Sigmoid colon (tissue), 3 donors: ENCODE results near the gene SERTAD2.

Experiments
- POLR2A ChIP-seq, 2 donors: fragments of 450-650 bp; IDR thresholded peaks; one replicate each; pipeline ENCODE4 v1.6.1; 2016; ENCODE audit warnings: antibody characterized with exemption in 2 of 2, mild to moderate bottlenecking in 2 of 2, moderate library complexity in 2 of 2
- TF ChIP-seq, protein P1 (sequence below), 4 experiments: fragments of 450-650 bp in 3 of 4; fragments of 200-600 bp in 1 of 4; IDR thresholded peaks; one replicate each; pipeline ENCODE4 v1.5.1; 2016 to 2019; ENCODE audit warnings: antibody characterized with exemption in 4 of 4, mild to moderate bottlenecking in 3 of 4, moderate library complexity in 2 of 4

- TF ChIP-seq, protein P1, sequence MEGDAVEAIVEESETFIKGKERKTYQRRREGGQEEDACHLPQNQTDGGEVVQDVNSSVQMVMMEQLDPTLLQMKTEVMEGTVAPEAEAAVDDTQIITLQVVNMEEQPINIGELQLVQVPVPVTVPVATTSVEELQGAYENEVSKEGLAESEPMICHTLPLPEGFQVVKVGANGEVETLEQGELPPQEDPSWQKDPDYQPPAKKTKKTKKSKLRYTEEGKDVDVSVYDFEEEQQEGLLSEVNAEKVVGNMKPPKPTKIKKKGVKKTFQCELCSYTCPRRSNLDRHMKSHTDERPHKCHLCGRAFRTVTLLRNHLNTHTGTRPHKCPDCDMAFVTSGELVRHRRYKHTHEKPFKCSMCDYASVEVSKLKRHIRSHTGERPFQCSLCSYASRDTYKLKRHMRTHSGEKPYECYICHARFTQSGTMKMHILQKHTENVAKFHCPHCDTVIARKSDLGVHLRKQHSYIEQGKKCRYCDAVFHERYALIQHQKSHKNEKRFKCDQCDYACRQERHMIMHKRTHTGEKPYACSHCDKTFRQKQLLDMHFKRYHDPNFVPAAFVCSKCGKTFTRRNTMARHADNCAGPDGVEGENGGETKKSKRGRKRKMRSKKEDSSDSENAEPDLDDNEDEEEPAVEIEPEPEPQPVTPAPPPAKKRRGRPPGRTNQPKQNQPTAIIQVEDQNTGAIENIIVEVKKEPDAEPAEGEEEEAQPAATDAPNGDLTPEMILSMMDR (IDR thresholded peaks at IDR 0.05) = no peak
- peak; percentile 77 to 91 for TF ChIP-seq POLR2A (IDR thresholded peaks at IDR 0.05)
These were observed 9.0 kb downstream of the SERTAD2 start for GRCh38 chr2:64644458-64645382.
